GM23248 (cell line): Measurements from ENCODE around the gene RNF40. TPM values are rescaled to one million over a fixed set of nuclear protein-coding genes. Genes with fewer than 3 reads are reported as not detected.

Source experiments
- DNase-seq: peaks from one replicate; pipeline ENCODE4 v3.0.0-alpha.2; 2015
- H2AFZ ChIP-seq: fragments of 200-600 bp; sonication (generic); 2 replicates; pipeline ENCODE4 v1.6.1; 2016; ENCODE audit warnings: antibody characterized with exemption
- H3F3A ChIP-seq: fragments of 200-600 bp; sonication (generic); 2 replicates; pipeline ENCODE4 v1.6.1; 2016; ENCODE audit warnings: mild to moderate bottlenecking, antibody characterized with exemption, mixed run types; ENCODE audit not compliant: insufficient read depth
- H3K27ac ChIP-seq: fragments of 200-600 bp; sonication (generic); 2 replicates; pipeline ENCODE4 v1.5.1; 2016; ENCODE audit warnings: mild to moderate bottlenecking
- H3K27me3 ChIP-seq: fragments of 200-600 bp; sonication (generic); replicated peaks from 2 replicates; pipeline ENCODE4 v1.6.1; 2016; ENCODE audit warnings: mild to moderate bottlenecking; ENCODE audit not compliant: insufficient read depth
- H3K36me3 ChIP-seq: fragments of 200-600 bp; sonication (generic); 2 replicates; pipeline ENCODE4 v1.6.1; 2016; ENCODE audit warnings: low read depth, mild to moderate bottlenecking
- H3K4me1 ChIP-seq: fragments of 200-600 bp; sonication (generic); 2 replicates; pipeline ENCODE4 v1.6.1; 2016; ENCODE audit warnings: mild to moderate bottlenecking; ENCODE audit not compliant: insufficient read depth
- H3K4me2 ChIP-seq: fragments of 200-600 bp; sonication (generic); one replicate; pipeline ENCODE4 v1.6.1; 2016; ENCODE audit warnings: mild to moderate bottlenecking; ENCODE audit not compliant: unreplicated experiment
- H3K4me3 ChIP-seq: fragments of 200-600 bp; sonication (generic); 2 replicates; pipeline ENCODE4 v1.5.1; 2016; ENCODE audit warnings: mild to moderate bottlenecking
- H3K79me2 ChIP-seq: fragments of 200-600 bp; sonication (generic); 2 replicates; pipeline ENCODE4 v1.6.1; 2016; ENCODE audit warnings: mild to moderate bottlenecking; ENCODE audit not compliant: insufficient read depth
- H3K9ac ChIP-seq: fragments of 200-600 bp; sonication (generic); 2 replicates; pipeline ENCODE4 v1.6.1; 2016; ENCODE audit warnings: mild to moderate bottlenecking
- H3K9me2 ChIP-seq: fragments of 200-600 bp; sonication (generic); 2 replicates; pipeline ENCODE4 v1.6.1; 2016; ENCODE audit warnings: mixed run types, mild to moderate bottlenecking, moderate library complexity; ENCODE audit not compliant: insufficient read depth
- H3K9me3 ChIP-seq: fragments of 200-600 bp; sonication (generic); one replicate; pipeline ENCODE4 v1.6.1; 2017; ENCODE audit warnings: low read depth
- H4K20me1 ChIP-seq: fragments of 200-600 bp; sonication (generic); 2 replicates; pipeline ENCODE4 v1.6.0; 2016; ENCODE audit not compliant: insufficient read depth
- EZH2 ChIP-seq: fragments of 200-600 bp; sonication (generic); IDR thresholded peaks from 2 replicates; pipeline ENCODE4 v1.6.1; 2018; ENCODE audit warnings: antibody characterized with exemption, mild to moderate bottlenecking; ENCODE audit not compliant: insufficient read depth, poor library complexity, severe bottlenecking
- EZH2phosphoT487 ChIP-seq: fragments of 200-600 bp; sonication (generic); IDR thresholded peaks from 2 replicates; pipeline ENCODE4 v1.6.1; 2018; ENCODE audit warnings: antibody characterized with exemption, moderate library complexity, mild to moderate bottlenecking, low read depth; ENCODE audit not compliant: insufficient read depth
- WGBS, 2 experiments: methylation state at CpG; one replicate each; pipeline ENCODE4 v1.1.6; 2015 to 2017; ENCODE audit warnings: low lambda C conversion rate in 2 of 2, low coverage in 1 of 2; ENCODE audit errors: missing lambda C conversion rate in 2 of 2; 5-methylcytosine and 5-hydroxymethylcytosine counted together
- in situ Hi-C: fragments of 300-500 bp; cut with MboI; formaldehyde crosslinking; loops from 2 replicates; pipeline ENCODE4 v1.15.0; 2020
- polyA plus RNA-seq: library from polyadenylated mRNA; unstranded; fragments of >200 nt; fragmentation: Nextera tagmentation; extraction: Ambion mirVana; gene quantifications from 2 replicates; pipeline ENCODE4 v1.2.1, GENCODE V29; 2016
- total RNA-seq: library from RNA; depleted of rRNA; stranded (reverse); fragments of >200 nt; shearing (Covaris generic); gene quantifications from 2 replicates; pipeline ENCODE4 v1.2.3, GENCODE V29; 2014

RNF40 gene
- total and polyA plus RNA-seq, 2 experiments from 2014 or later: 71.2 to 97.9 TPM

DNA sequence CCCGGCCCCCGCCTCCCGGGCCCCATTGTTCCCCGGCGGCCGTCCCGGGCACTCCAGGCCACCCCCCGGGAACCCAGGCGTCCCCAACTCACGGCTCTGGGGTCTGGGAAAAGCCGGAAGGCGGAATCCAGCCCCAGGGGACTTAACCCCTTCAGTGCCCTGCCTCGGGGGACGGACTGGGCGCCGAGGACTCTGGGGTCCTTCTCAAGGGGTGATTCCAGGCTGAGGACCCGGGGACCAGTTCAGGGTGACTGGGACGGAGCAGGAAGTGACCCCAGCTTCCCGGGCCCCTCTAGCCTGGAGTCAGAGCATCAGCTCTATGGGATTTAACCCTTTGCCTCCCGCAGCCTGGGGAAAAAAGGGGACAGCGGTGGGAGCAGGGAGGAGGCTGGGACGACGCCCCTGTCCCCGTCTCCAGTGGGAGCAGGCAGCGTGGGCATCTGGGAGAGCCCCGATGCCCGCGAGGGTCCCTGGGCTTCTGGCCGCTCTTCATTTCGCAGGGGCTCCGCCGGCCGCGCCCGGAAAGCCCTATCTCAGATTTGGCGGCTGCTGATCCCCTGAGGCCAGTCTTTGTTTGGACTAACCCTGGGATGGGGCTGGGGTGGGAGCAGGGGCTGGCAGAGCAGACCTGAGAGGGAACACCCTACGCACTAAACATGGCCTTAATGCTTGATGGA, 25.0 kb downstream of the RNF40 start, which contains the start of gene ZNF629:
TSS of gene ZNF629 (minus strand) at position 270 of the 677 bp plus-strand sequence. CDS start 2,723 bp downstream, outside the sequence.
- 0 to 3% methylated on average over 30 to 36 of the region's 37 CpGs for WGBS, 2 experiments
- Histone ChIP-seq H3K9me2 (no peaks in the 10 kb centered on the region), H3K9ac (peak within 1 kb of the TSS; percentile 93), H3K9me3 (no peaks in the 10 kb centered on the region), H3K27ac (peak within 1 kb of the TSS; percentile 52), H2AFZ (peak within 1 kb of the TSS; percentile 100), H3F3A (no peaks in the 10 kb centered on the region), H3K4me2 (peak within 1 kb of the TSS; percentile 98), H3K36me3 (no peaks in the 10 kb centered on the region), H3K27me3 (no peaks in the 10 kb centered on the region), H3K79me2 (peaks cover 32% of the 10 kb centered on the region), H3K4me3 (peak within 1 kb of the TSS; percentile 90), H3K4me1 (no peaks in the 10 kb centered on the region; the same call in 1 of the 2 replicates), H4K20me1 (no peaks in the 10 kb centered on the region)
- in situ Hi-C loops: no loop called here
- peak; percentile 78 for DNase-seq
- TF ChIP-seq EZH2phosphoT487 (no peak), EZH2 (no peak)

DNA sequence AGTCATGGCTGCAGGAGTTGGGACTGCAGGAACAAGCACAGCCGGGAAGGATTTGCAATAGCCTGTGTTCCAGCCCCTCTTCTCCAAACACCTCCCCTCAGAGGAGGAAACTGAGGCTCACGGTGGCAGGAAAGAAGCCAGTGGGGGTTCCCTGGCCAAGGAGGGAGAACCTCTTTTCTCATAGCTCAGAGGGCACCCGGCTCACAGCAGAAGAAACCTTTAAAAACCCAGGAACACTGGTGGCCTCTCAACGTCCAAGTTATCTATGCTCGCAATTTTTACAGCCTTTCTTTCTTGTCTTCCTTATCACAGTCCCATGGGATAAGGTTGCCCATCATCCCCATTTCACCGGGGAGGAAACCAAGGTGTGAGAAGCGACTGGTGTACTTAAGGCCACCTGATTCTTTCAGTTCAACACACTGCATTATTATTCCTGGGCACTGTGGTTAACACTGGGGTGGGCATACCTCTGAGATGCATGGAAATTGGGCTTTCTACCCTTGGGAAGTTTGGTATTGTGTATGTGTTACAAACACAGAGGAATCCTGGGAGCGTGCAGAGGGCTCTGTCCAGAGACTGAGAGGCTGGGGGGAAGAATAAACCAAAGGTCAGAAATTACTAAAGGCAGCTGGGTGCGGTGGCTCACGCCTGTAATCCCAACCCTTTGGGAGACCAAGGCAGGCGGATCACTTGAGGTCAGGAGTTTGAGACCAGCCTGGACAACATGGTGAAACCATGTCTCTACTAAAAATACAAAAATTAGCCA, 25.7 kb downstream of the RNF40 start:
- peak; percentile 14 for DNase-seq
- H3K9me2 ChIP-seq: no peaks in the 10 kb centered on the region
- peak overlapping the region; percentile 52 for H3K27ac ChIP-seq
- H3K27me3 ChIP-seq: no peaks in the 10 kb centered on the region
- H3K36me3 ChIP-seq: no peaks in the 10 kb centered on the region
- no peaks in the 10 kb centered on the region for H3F3A ChIP-seq
- peak overlapping the region; percentile 90 for H3K4me3 ChIP-seq
- peak overlapping the region; percentile 84 for H3K4me2 ChIP-seq
- no peaks in the 10 kb centered on the region for H3K9me3 ChIP-seq
- peak overlapping the region; percentile 93 for H3K9ac ChIP-seq
- WGBS, 2 experiments: 29 to 34% methylated on average over 11 of the region's 11 CpGs
- TF ChIP-seq EZH2: no peak
- in situ Hi-C loops: no loop called here
- H4K20me1 ChIP-seq: no peaks in the 10 kb centered on the region
- H3K79me2 ChIP-seq: peaks cover 32% of the 10 kb centered on the region
- peak overlapping the region; percentile 100 for H2AFZ ChIP-seq
- no peaks in the 10 kb centered on the region; the same call in 1 of the 2 replicates for H3K4me1 ChIP-seq

DNA sequence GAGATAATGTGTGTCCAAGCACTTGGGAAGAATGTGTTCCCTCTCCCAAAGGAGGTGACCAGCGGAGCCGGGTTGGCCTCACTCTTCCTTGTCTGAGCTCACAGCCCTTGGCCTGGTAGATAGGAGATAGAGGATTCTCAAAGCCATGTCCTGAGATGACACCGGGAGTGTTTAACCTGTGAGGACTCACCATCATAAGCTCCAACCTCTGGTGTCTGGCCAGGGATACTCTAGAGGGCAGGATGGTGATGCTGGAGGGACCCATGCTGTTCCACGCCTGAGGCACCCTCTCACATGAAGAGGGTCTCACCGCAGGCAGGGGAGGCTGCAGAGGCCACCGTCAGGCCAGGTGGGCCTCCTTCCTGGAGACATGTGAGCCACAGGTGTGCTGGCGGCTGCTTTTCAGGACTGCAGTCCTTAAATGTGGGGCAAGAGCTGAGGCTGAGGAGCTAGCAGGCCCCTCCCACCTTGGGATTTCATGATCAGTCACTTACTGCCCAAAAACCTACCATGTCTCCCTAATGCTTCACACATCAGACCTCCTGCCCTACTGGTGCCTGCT, 31.5 kb downstream of the RNF40 start:
- DNase-seq: no peak
- no peaks in the 10 kb centered on the region for H3K9me3 ChIP-seq
- H3K9ac ChIP-seq: no peak overlapping the region
- H3K36me3 ChIP-seq: no peaks in the 10 kb centered on the region
- no peak for TF ChIP-seq EZH2
- no peak for TF ChIP-seq EZH2phosphoT487
- H4K20me1 ChIP-seq: no peaks in the 10 kb centered on the region
- no peak overlapping the region for H3K4me2 ChIP-seq
- in situ Hi-C loops: no loop called here
- WGBS, 2 experiments: 66 to 69% methylated on average over 7 of the region's 7 CpGs
- no peaks in the 10 kb centered on the region for H3K9me2 ChIP-seq
- no peak overlapping the region for H2AFZ ChIP-seq
- H3F3A ChIP-seq: no peaks in the 10 kb centered on the region
- no peaks in the 10 kb centered on the region for H3K79me2 ChIP-seq
- H3K27me3 ChIP-seq: no peaks in the 10 kb centered on the region
- H3K4me3 ChIP-seq: no peak overlapping the region
- H3K4me1 ChIP-seq: no peaks in the 10 kb centered on the region
- no peak overlapping the region for H3K27ac ChIP-seq

DNA sequence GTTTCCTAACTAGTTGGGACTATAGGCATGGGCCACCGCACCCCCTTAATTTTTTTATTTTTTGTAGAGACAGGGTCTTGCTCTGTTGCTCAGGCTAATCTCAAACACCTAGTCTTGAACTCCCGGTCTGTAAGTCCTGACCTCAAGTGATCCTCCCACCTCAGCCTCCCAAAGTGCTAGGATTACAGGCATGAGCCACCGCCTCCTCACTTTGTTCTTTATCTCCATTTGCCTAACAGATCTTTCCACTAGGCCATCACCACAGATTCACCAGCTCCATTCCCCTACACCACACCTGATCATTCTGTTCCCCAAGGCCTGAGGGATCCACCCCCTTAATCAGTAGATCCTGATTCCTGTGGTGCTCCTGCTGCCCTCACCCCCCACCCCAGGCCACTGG, 32.5 kb downstream of the RNF40 start:
- Histone ChIP-seq H3K9me2 (no peaks in the 10 kb centered on the region), H3F3A (no peaks in the 10 kb centered on the region), H3K9me3 (no peaks in the 10 kb centered on the region), H3K36me3 (no peaks in the 10 kb centered on the region), H3K27me3 (no peaks in the 10 kb centered on the region), H3K79me2 (no peaks in the 10 kb centered on the region), H4K20me1 (no peaks in the 10 kb centered on the region), H3K27ac (no peak overlapping the region), H3K4me3 (no peak overlapping the region), H2AFZ (no peak overlapping the region), H3K4me2 (no peak overlapping the region), H3K9ac (no peak overlapping the region), H3K4me1 (no peaks in the 10 kb centered on the region)
- no peak for DNase-seq
- TF ChIP-seq EZH2phosphoT487: no peak
- no peak for TF ChIP-seq EZH2
- 88% methylated on average over 3 of the region's 3 CpGs for WGBS, 2 experiments
- in situ Hi-C loops: no loop called here
